HCT116 (cell line): Measurements from ENCODE around the gene PHF20. TPM values are rescaled to one million over a fixed set of nuclear protein-coding genes. Genes with fewer than 3 reads are reported as not detected.
"Not testable (repeated sequence)": the region's sequence is repeated elsewhere in the genome, so short reads cannot be mapped to it uniquely, and the experiment has no call there.

Experiments
- ATAC-seq: fragments of 200-7000 bp; cut with Tn5 transposase; 2 replicates; pipeline ENCODE4 v1.9.1; 2020; ENCODE audit warnings: mild to moderate bottlenecking, moderate library complexity
- BruUV-seq: library from RNA; stranded (reverse); fragments of 400-500 nt; replicated peaks from 2 replicates; lab custom pipeline; 2021; lab: Mats Ljungman, UMichigan
- CTCF ChIA-PET: fragments of 300-600 bp; sonication (Branson Sonifier 250); formaldehyde crosslinking; loops from one replicate; lab custom pipeline; 2021; ENCODE audit warnings: antibody characterized with exemption; lab: Charles Lee
- POLR2A ChIA-PET: fragments of 300-600, 350-600 bp; sonication (Branson Sonifier 250); formaldehyde crosslinking; loops from one replicate; lab custom pipeline; 2021; ENCODE audit warnings: antibody characterized with exemption; lab: Charles Lee
- RAD21 ChIA-PET, 2 experiments: fragments of 300-600 bp; sonication (Branson Sonifier 250); formaldehyde crosslinking; loops; one replicate each; lab custom pipeline; 2023; ENCODE audit warnings: low total read pairs in 2 of 2; ENCODE audit not compliant: uncharacterized antibody in 2 of 2, unreplicated experiment in 2 of 2, low non-redundant PET in 1 of 2; lab: Charles Lee
- DNase-seq: peaks from one replicate; pipeline ENCODE4 v3.0.0-alpha.2; 2010; ENCODE audit warnings: low read depth, low spot score
- H2AFZ ChIP-seq: fragments of 200-600 bp; shearing (Covaris generic), sonication (generic); 2 replicates; pipeline ENCODE4 v1.6.1; 2017; ENCODE audit warnings: low read depth, mixed run types, mixed read lengths, antibody characterized with exemption, low read length; ENCODE audit not compliant: poor library complexity, severe bottlenecking
- H3K27ac ChIP-seq: 2 replicates; pipeline ENCODE4 v1.5.1; 2012; ENCODE audit warnings: low read depth, low read length
- H3K27me3 ChIP-seq: fragments of 200-600 bp; sonication (generic); 2 replicates; pipeline ENCODE4 v1.6.1; 2016; ENCODE audit warnings: mixed run types, low read length, mixed read lengths; ENCODE audit not compliant: insufficient read depth
- H3K36me3 ChIP-seq, 2 experiments: fragments of 200-500 bp in 1 of 2; fragments of 200-600 bp in 1 of 2; sonication (Bioruptor generic) in 1 of 2; sonication (generic) in 1 of 2; 2 replicates each; pipeline versions ENCODE4 v1.5.1 to v1.6.1; 2014 to 2016; ENCODE audit warnings: low read length in 2 of 2, inconsistent platforms in 1 of 2, mixed read lengths in 1 of 2, mixed run types in 1 of 2; ENCODE audit not compliant: insufficient read depth in 2 of 2, control insufficient read depth in 1 of 2
- H3K4me1 ChIP-seq, 2 experiments: fragments of 200-600 bp in 1 of 2; sonication (generic) in 1 of 2; 2 replicates each; pipeline versions ENCODE4 v1.5.1 to v1.6.1; 2012 to 2017; ENCODE audit warnings: low read length in 2 of 2, inconsistent platforms in 1 of 2, mild to moderate bottlenecking in 1 of 2, mixed read lengths in 1 of 2, mixed run types in 1 of 2, moderate library complexity in 1 of 2; ENCODE audit not compliant: insufficient read depth in 2 of 2, control insufficient read depth in 1 of 2
- H3K4me2 ChIP-seq: fragments of 200-600 bp; sonication (generic); 2 replicates; pipeline ENCODE4 v1.6.1; 2017; ENCODE audit warnings: mixed run types, low read length, mixed read lengths
- H3K4me3 ChIP-seq, 2 experiments: fragments of 200-600 bp in 1 of 2; sonication (generic) in 1 of 2; replicated peaks in 1 of 2; 2 replicates each; pipeline ENCODE4 v1.5.1; 2011 to 2016; ENCODE audit warnings: low read length in 2 of 2, control low read depth in 1 of 2, low read depth in 1 of 2, mild to moderate bottlenecking in 1 of 2, mixed read lengths in 1 of 2, mixed run types in 1 of 2
- H3K79me2 ChIP-seq: fragments of 200-600 bp; sonication (generic); 2 replicates; pipeline ENCODE4 v1.6.1; 2017; ENCODE audit warnings: mild to moderate bottlenecking, mixed run types, low read length, moderate library complexity, mixed read lengths; ENCODE audit not compliant: insufficient read depth
- H3K9ac ChIP-seq: fragments of 200-600 bp; sonication (generic); 2 replicates; pipeline ENCODE4 v1.6.1; 2016; ENCODE audit warnings: low read length, mixed read lengths
- H3K9me2 ChIP-seq: fragments of 200-600 bp; sonication (generic), shearing (Covaris generic); 2 replicates; pipeline ENCODE4 v1.6.1; 2017; ENCODE audit warnings: mixed run types, mild to moderate bottlenecking, moderate library complexity; ENCODE audit not compliant: insufficient read depth
- H3K9me3 ChIP-seq, 2 experiments: fragments of 200-500 bp in 1 of 2; fragments of 200-600 bp in 1 of 2; sonication (Bioruptor generic) in 1 of 2; sonication (generic) in 1 of 2; 2 replicates each; pipeline ENCODE4 v1.6.1; 2014 to 2017; ENCODE audit warnings: low read length in 2 of 2, mixed read lengths in 2 of 2, inconsistent platforms in 1 of 2, low read depth in 1 of 2, mild to moderate bottlenecking in 1 of 2, mixed run types in 1 of 2, moderate library complexity in 1 of 2; ENCODE audit not compliant: control insufficient read depth in 1 of 2, insufficient read depth in 1 of 2
- H4K20me1 ChIP-seq: fragments of 200-600 bp; sonication (generic), shearing (Covaris generic); 2 replicates; pipeline ENCODE4 v1.6.1; 2017; ENCODE audit warnings: mixed run types, mild to moderate bottlenecking, moderate library complexity; ENCODE audit not compliant: insufficient read depth
- CEBPB ChIP-seq: IDR thresholded peaks from 2 replicates; pipeline ENCODE4 v1.6.1; 2012; ENCODE audit warnings: low read depth
- EZH2 ChIP-seq: fragments of 200-600 bp; sonication (generic); IDR thresholded peaks from 2 replicates; pipeline ENCODE4 v1.6.1; 2017; ENCODE audit warnings: antibody characterized with exemption, mixed run types
- FOSL1 ChIP-seq: IDR thresholded peaks from 2 replicates; pipeline ENCODE4 v1.6.1; 2012; ENCODE audit warnings: low read depth
- ZFX ChIP-seq: fragments of 450-650 bp; IDR thresholded peaks from 2 replicates; pipeline ENCODE4 v1.6.1; 2017
- ZNF274 ChIP-seq: fragments of 200-500 bp; sonication (Bioruptor generic); IDR thresholded peaks from 2 replicates; pipeline ENCODE4 v1.6.1; 2014; ENCODE audit warnings: mild to moderate bottlenecking, low read depth, low read length, inconsistent platforms
- intact Hi-C: fragments of 100-400 bp; cut with micrococcal nuclease; formaldehyde crosslinking; loops from 2 replicates; pipeline ENCODE4 v1.10.0; 2022
- total RNA-seq: library from RNA; stranded (reverse); gene quantifications from one replicate; pipeline ENCODE4 v1.2.1, GENCODE V29; 2021; ENCODE audit not compliant: unreplicated experiment

PHF20 gene
- total RNA-seq, 1 experiment from 2014 or later: 40.8 TPM

DNA sequence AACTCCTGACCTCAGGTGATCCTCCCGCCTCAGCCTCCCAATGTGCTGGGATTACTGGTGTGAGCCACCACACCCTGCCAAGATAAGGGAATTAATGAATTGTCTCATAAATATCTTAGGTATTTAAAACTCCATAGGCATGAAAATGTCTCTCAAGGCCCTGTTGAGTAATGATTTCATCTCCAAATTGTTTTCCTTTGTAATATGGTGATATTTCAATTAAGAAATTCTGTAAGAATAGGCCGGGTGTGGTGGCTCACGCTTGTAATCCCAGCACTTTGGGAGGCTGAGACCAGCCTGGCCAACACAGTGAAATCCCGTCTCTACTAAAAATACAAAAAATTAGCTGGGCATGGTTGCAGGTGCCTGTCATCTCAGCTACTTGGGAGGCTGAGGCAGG is 13.7 kb downstream of the PHF20 start:
- H2AFZ ChIP-seq, CTCF ChIA-PET, H3K9ac ChIP-seq, H4K20me1 ChIP-seq, H3K4me3 ChIP-seq, H3K27ac ChIP-seq, ATAC-seq, H3K4me2 ChIP-seq, POLR2A ChIA-PET, H3K9me3 ChIP-seq, H3K27me3 ChIP-seq, RAD21 ChIA-PET, H3K9me2 ChIP-seq, H3K36me3 ChIP-seq, DNase-seq, BruUV-seq, intact Hi-C loops: not testable (repeated sequence)
- Histone ChIP-seq H3K4me1 (peaks cover 15 to 19% of the 10 kb centered on the region in 2 experiments), H3K79me2 (peaks cover 29% of the 10 kb centered on the region)

DNA sequence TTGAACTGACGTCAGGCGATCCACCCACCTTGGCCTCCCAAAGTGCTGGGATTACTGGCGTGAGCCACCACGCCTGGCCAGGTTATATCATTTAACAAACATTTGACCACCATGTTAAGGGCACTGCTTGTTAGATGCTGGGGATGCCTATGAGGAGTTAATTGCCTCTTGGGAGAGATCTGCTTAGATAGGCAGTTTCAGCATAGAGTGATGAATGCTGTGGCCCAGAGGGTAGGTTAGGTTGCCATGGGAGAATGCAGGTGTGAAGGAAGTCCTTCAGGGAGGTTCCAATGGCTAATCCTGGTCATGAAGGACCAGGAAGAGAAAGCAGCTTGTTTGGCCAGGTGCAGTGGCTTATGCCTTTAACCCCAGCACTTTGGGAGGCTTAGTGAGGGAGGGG is 17.0 kb downstream of the PHF20 start:
- intact Hi-C loops: no loop called here
- Histone ChIP-seq H3K9me2 (no peaks in the 10 kb centered on the region), H3K27ac (no peak overlapping the region), H3K4me1 (0 out of 4 replicates have a peak, but pooled peaks cover 0 to 3% of the 10 kb centered on the region in 2 experiments), H3K27me3 (no peaks in the 10 kb centered on the region), H2AFZ (no peak overlapping the region), H4K20me1 (no peaks in the 10 kb centered on the region), H3K9ac (no peak overlapping the region), H3K36me3 (no peaks in the 10 kb centered on the region), H3K4me2 (no peak overlapping the region), H3K9me3 (no peaks in the 10 kb centered on the region), H3K79me2 (peaks cover 16% of the 10 kb centered on the region; the same call in 1 of the 2 replicates), H3K4me3 (no peak overlapping the region)
- TF ChIP-seq ZFX: 0 out of 2 replicates have a peak, but pooled peaks have one; percentile 8
- no peak for TF ChIP-seq FOSL1
- no peak for TF ChIP-seq CEBPB
- TF ChIP-seq EZH2: no peak
- TF ChIP-seq ZNF274: no peak
- ATAC-seq (no peak), DNase-seq (no peak)
- no TSS peak for BruUV-seq
- ChIA-PET RAD21 (no interaction called here), POLR2A (no interaction called here), CTCF (no interaction called here)
